Stimulated activated CD8-positive, alpha-beta memory T cell treated with anti-CD3 and anti-CD28 coated beads, Interleukin-12 subunit alpha, Interleukin-12 subunit beta, amount 100 ng/mL, for 24 hours (primary cell): ENCODE results near the gene RICTOR.

Experiments used
- DNase-seq: peaks from one replicate; pipeline ENCODE4 v3.0.0-alpha.2; 2020; ENCODE audit errors: extremely low read depth

RICTOR gene, protein sequence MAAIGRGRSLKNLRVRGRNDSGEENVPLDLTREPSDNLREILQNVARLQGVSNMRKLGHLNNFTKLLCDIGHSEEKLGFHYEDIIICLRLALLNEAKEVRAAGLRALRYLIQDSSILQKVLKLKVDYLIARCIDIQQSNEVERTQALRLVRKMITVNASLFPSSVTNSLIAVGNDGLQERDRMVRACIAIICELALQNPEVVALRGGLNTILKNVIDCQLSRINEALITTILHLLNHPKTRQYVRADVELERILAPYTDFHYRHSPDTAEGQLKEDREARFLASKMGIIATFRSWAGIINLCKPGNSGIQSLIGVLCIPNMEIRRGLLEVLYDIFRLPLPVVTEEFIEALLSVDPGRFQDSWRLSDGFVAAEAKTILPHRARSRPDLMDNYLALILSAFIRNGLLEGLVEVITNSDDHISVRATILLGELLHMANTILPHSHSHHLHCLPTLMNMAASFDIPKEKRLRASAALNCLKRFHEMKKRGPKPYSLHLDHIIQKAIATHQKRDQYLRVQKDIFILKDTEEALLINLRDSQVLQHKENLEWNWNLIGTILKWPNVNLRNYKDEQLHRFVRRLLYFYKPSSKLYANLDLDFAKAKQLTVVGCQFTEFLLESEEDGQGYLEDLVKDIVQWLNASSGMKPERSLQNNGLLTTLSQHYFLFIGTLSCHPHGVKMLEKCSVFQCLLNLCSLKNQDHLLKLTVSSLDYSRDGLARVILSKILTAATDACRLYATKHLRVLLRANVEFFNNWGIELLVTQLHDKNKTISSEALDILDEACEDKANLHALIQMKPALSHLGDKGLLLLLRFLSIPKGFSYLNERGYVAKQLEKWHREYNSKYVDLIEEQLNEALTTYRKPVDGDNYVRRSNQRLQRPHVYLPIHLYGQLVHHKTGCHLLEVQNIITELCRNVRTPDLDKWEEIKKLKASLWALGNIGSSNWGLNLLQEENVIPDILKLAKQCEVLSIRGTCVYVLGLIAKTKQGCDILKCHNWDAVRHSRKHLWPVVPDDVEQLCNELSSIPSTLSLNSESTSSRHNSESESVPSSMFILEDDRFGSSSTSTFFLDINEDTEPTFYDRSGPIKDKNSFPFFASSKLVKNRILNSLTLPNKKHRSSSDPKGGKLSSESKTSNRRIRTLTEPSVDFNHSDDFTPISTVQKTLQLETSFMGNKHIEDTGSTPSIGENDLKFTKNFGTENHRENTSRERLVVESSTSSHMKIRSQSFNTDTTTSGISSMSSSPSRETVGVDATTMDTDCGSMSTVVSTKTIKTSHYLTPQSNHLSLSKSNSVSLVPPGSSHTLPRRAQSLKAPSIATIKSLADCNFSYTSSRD (N-terminal part only)

DNA sequence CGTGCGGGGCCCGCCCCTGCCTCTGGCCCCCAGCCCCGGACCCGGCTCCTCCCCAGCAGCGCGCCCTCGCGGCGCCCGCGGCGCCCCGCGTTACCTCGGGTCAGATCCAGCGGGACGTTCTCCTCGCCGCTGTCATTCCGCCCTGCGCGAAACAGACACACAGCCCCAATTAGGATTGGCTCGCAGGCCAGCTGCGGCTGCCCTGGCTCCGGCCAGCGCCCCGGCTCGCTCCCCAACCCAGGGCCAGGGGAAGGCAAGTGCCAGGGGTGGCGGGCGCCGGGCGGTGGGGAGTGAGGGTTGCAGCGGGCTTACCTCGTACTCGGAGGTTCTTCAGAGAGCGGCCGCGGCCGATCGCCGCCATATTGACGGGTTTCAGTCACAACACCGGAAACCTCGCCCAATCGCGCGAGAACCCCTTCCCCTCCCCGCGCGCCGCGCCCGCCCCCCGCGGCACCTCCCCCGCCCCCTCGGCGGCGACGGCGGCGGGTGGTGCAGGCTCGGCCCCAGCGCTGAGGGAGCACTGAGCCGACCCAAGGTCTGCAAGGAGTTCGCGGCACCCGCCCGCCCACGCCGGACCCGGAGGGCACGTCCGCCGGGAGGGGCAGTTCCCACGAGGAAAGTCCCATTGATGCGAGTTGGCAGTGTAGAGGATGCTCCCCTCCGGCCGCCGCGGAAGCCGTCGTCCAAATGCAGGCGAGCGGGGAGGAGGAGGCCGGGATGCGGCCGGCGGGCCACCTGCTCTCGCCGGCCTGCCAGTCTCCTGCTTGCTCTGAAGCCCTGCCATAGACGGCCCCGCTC lies at the start of gene RICTOR:
TSS of gene RICTOR (minus strand) at position 383 of the 798 bp plus-strand sequence. CDS start at position 361, 22 bp downstream.
- peak; percentile 80 for DNase-seq

DNA sequence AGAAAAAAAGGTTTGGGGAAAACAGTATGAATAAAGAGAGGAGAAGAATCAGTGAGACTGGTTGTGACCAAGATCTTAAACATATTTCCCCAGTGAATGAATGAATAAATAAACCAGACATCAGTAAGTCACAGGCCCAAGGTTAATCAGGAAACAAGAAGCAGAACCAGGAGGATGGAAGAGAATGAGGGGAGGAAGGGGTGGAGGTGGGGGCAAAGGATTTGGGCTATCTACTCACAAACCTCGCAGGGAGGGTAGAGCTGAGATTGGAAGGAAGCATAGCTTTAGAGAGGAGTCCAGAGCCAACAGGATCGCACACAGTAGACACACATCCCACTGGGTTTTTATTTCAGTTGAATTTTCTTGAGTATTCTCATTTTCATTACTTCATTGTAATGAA lies 47.7 kb upstream of the RICTOR start:
- no peak for DNase-seq

DNA sequence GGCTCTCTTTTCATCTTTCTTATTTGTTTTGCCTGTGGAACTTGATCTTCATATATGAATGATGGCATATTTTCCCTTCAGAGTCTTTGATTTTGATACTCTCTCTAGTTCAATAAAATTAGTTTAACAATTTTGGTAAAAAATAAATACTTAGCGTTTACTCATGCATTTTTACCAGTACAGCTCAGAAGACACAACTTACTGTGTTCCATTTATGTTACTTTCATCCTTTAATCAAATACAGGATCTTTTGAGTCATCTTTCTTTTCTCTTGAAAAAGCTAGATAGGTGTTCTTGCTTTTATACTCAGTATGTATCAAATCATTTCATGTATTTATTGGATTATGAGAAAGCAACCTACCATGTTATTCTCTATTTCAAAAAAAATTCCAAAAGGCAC lies 47.1 kb upstream of the RICTOR start:
- no peak for DNase-seq

DNA sequence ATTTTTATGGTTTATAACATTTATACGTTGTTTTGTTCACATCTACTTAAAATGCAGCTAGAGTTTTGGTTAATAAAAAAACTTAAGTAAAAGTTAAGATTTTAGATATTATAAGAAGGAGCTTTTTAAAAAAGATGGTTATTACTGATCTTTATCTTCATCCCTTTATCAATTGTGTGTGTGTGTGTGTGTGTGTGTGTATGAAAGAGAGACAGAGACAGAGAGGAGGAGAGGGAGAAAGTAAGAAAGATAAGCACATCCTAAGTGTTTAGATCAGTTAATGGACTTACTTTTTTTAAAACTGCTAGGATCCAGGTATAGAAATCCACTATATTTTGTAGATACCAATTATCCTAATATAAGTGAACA lies 45.8 kb upstream of the RICTOR start:
- no peak for DNase-seq

DNA sequence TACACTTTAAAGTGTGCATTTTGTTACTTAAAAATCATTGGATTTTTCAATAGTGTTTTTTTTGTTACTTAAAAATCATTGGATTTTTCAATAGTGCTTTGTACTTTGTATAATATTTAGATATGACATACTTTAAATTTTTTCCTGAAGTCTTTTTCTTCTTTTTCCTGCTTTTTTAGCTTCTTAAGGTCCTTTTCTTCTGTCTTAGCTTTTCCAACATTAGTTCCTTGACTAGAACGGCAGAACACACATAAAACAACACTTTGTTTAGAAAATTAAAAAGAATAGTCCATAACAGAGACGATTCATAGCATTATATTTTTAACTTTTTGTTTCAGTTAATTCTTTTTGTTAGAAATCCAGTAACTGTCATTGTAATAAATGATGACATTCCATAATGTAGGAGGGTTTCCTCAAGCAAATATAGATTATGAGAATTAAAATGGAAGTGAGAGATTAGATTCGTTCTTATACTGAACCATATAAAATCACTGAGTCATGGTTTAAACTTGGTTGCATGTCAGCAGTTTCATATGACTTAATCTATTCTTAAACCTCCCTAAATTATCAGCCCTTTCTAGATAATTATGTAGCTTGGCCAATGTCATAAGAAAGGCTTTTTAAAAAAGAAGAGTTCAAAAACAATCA lies 45.3 kb upstream of the RICTOR start:
- no peak for DNase-seq

DNA sequence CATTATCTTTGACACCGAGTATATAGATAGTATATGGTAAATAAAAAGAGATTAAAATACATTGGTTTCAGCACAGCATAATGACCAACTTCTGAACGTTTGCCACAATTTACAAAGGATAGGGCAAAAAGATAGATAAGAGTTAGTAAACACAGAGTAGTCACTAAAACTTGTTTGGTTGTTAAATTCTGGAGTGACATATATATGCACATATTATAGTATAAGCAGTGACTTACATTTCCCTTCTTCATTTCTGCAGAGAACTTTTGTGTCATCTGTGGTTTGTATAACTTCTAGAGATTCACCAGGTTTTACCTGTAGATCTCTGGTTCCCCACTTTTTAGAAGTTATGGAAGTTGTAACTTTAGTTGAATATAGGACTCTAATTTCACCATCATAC lies 44.4 kb upstream of the RICTOR start:
- no peak for DNase-seq

DNA sequence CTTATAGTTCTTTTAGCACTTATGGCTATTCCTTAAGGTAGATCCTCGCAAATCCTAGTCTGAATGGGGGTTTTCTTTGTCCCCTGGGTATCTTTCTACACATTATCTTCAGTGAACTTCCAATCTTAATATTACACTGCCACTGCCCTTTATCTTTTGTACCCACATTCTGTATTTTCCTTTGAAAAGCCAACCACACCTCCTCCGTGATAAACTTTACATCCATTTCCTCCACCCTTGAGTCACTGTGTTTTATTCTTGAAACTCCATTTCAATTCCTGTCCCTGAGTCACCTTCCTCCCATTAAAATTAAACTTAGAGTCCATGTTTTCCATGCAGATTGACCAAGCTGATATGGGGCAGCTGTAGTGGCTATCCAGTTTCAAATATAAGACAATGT lies 43.2 kb upstream of the RICTOR start:
- no peak for DNase-seq

DNA sequence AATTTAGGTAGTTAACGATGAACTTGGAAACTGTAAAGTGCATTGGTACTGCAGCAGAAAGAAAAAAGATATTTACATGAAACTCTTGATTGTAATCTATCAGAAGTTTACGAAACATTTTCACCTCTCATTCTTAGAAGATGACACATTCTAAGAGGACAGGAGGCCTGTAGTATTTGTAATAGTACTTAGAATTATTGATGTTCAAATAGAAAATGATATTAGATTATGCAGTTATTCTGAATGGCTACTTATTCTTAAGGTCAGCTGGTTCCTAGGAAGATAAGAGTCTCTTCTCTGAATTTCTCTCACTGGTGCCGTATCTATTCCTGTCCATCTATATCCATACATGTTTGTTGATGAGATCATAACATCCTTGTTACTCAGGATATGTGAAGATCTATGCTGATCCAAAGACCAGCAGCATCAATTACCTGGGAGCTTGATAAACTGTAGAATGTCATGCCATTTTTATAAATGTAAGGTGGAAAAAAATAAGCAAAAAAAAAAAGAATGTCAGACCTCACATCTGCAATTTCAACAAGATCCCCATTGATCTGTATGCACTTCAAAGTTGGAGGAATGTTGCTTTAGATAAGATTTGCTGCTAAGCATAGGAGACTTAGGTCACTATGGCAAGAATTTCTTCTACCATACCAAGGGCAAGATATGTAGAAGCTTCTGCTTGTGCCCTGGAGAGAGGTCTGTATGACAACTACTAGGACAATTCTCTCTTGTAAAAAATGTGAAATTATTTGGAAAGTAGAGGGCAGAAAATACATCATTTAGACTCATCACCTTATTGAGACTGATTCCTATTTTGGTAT lies 42.4 kb upstream of the RICTOR start:
- DNase-seq = no peak

DNA sequence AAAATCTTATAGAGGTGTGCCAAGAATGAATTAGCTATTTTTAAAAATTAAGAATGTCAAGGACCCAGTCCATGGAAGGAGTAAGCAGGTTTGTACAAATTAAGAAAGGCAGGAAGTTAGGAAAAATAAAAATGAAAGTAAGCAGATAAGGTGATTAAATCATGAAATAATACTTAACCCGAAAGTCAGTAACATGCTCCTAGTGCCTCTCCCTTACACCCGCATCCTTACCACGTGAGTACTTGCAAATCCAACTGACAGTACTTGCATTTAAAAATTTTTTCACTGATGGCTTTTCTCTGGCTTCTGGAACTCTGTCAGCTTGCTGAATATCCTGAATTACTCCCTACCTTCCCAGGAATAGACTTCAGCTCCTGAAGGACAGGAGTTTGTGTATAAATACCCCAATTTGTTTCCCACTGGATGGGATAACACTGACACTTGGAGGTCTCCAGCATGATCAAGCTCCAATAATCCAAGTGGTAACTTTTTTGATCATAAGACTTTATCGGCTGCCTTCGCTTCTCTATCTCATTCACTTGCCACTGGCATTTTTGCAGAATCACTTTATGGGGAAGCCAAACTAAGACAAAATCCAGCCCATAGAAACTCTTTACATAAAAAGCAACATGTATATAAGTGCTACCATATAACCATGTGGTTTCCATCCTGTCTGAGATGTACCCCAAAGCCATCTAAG lies 41.6 kb upstream of the RICTOR start:
- no peak for DNase-seq

DNA sequence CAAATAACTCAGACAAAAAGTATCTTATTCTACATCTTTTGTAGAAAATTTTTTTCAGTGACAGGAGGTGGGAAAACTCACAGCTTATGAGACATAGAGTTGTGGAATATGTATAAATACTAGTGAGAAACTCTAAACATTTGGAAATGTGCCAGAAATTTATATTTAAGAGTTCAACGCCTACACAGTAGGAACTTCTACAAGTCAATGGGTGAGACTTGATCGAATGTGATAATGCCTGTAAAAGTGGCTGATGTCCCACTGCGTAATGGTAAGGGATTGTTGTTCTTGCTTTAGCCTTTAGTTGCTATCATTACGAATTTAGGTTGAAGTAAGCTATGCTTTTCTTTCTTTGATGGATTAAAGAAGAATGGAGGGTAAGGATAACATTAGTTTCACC lies 40.0 kb upstream of the RICTOR start:
- DNase-seq = no peak

DNA sequence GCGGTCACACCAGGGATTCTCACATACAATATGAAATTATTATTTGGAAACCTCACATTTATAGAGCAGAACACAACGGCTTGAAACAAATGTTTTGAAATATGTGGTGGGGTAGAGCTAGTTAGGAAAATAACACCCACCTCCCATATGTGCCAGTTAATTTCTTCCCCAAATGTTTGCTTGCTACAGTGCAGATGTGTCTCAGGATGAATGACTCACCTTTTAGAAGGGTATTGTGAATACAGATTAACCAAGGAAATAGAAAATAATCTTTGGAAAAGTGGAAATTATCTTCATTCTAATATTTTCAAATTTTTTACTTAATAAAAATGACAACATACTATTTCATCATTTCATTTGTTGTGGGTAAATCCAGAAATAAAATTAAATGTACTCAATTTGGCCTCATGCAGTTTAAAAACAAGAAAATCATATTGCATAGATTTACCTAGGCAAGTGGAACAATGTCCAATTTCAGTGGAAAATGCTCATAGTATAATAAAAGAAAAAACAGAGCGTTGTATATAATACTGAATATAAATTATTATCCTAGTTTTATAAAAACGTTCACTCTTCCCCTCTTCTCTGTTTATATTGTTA lies 39.3 kb upstream of the RICTOR start:
- no peak for DNase-seq

DNA sequence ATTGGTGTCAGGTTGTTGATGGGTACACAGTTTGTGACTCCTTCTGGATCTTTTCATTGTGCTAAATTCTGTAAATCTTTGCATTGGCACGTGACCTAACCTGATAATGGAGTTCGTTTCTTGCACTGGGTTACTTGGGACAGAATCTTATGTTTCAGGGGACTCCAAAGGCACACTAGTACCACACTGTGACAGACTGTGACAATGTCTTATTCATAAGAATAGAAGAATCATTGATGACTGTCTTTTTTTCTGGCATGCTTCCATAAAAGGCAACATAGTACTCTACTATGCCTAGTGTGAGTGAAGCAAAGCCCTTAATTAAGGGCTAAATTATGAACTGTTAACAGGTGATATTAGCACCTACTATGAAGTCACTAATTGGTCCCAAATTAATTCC lies 35.4 kb upstream of the RICTOR start:
- no peak for DNase-seq

DNA sequence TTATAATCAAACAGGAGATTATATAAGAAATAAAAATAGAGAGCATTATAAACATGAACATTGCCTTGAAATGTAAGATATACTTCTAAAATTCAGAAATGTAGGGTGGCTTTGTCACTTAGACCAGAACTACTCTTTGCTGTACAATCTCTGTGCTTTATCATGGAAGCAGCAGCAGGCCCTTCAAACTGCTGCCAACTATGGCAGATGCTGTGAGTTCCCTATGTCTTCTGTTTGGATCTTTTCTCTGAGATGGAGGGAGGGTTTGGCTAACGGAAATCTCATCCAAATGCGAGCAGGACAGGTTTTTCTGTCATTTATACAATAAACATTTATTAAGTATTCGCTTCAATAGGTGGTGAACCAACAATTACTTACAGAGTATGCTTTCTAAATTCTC lies 34.8 kb upstream of the RICTOR start:
- no peak for DNase-seq

DNA sequence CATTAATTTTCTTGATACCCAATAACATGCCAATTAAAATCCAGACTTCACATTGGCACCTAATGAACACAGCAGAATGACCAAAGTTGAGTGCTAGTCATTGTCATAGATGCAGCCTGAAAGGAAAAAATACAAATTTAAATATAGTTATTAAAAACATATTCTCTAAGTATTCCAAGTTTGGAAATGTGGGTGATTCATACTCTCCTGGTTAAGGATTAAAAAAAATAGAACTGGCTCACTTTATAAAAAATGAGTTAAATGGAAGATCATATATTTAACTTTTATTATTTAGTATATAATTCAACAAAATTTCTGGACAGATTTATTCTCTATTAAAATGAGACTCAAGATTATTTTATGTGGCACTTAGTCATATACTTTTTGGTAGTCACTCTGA lies 33.2 kb upstream of the RICTOR start:
- DNase-seq = no peak

DNA sequence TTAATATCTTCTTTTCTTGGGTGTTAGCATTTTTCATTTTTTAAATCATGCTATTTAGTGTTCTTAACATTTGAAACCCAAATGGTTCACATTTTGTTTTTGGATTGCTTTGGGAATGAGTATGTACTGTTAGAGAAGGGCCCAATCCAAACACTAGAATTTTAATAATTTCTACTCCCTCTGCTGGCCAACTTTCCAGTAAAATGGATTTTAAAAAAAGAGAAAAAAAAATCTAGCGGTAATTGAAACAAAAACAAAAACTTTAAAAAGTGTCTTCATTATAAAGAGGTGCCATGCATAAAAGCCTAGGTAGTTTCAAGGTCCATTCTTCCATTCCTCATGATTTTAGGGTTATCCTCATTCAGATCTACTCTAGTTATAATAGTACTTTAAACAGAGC lies 32.1 kb upstream of the RICTOR start:
- DNase-seq = no peak

DNA sequence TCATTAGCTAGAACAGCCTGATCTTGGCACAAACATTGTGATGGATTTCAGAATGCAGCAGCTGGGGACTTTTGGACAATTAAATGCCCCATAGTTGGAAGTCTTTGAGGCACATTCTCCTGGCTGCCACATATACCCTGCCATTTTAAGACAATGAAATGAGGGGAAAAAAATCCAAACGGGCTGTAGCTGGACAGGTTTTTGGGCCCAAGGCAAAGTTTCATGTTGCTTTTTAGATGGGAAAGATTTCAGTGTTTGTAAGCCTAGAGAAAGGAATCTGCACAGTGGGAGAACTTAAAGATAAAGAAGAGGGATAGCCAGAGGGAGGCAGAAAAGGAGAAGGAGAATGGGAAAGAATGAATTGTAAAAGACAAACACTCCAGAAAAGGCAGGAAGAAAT lies 30.0 kb upstream of the RICTOR start:
- DNase-seq = no peak

DNA sequence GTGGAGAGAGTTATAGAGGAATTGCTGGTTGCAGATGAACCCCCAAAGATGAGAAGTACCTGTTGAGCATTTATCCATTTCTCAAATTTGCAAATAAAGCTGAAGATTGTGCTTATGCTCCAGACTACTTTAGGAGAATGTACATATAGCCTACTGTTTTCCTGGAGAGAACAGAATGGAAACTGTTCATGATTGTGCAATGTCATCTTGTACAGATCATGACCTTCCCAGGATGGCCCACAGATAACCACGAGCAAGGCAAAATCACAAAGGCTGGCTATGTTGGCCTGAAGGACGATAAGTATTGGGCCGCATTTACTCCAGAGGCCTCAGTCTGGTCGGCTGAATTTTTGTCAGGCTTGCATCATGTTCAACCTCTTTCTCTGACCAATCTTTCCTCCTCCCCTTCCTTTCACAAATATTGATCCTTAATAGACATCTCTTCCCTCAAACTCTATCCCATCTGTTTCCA lies 28.5 kb upstream of the RICTOR start:
- no peak for DNase-seq

DNA sequence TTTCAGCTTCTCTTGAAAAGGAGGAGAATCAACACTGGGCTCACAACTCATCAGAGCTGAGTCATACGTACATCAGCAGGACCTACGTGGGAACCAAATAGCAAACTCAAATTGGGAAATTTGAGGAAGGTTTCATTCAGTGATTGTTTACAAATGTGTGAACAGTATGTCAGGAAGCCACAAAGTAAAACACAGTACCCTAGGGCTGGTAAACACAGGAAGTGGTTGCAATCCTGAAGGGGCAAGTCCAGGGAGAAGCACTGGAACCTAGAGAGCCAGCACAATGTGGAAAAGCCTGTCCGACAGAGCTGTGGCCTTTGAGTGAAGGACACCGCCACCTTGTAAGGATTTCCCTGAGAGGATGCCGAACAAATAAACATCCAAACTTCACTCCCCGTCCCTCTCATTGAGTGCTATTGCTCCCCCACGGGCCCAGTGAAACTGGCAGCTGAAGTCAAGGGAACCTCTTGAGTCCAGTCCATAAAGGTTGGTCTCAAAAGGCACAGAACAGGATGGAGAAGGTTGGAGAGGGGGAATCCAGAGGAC lies 26.7 kb upstream of the RICTOR start:
- no peak for DNase-seq
